SK-N-SH (cell line): ENCODE data around the gene PLAC8. TPM values are rescaled to one million over a fixed set of nuclear protein-coding genes. Genes with fewer than 3 reads are reported as not detected.

Experiments
- CTCF ChIA-PET: fragments of 300-600, 350-600 bp; formaldehyde crosslinking; extraction: SDS; loops from one replicate; lab custom pipeline; 2021; lab: Yijun Ruan, JAX
- POLR2A ChIA-PET: fragments of 350-600 bp; sonication (Branson Sonifier 250); formaldehyde crosslinking; extraction: SDS; loops from one replicate; lab custom pipeline; 2020; ENCODE audit warnings: antibody characterized with exemption, inconsistent platforms; lab: Yijun Ruan, JAX
- DNase-seq: peaks from one replicate; pipeline ENCODE4 v3.0.0; 2012
- H2AFZ ChIP-seq: fragments of 200-600 bp; sonication (generic); 2 replicates; pipeline ENCODE4 v1.8.1; 2016; ENCODE audit warnings: antibody characterized with exemption, mild to moderate bottlenecking, low read depth
- H3F3A ChIP-seq: fragments of 200-600 bp; sonication (generic); replicated peaks from 2 replicates; pipeline ENCODE3; 2016; ENCODE audit warnings: antibody characterized with exemption, mild to moderate bottlenecking; ENCODE audit not compliant: insufficient read depth
- H3K27ac ChIP-seq, 2 experiments: fragments of 200-500 bp in 1 of 2; fragments of 200-600 bp in 1 of 2; sonication (Bioruptor generic) in 1 of 2; sonication (generic), shearing (Covaris generic) in 1 of 2; 2 replicates each; pipeline versions ENCODE4 v1.5.1 to v1.6.1; 2014 to 2016; ENCODE audit warnings: low read depth in 2 of 2, inconsistent platforms in 1 of 2, low read length in 1 of 2, mild to moderate bottlenecking in 1 of 2, mixed read lengths in 1 of 2
- H3K27me3 ChIP-seq: fragments of 200-600 bp; sonication (generic), shearing (Covaris generic); 2 replicates; pipeline ENCODE4 v1.6.1; 2016; ENCODE audit warnings: mixed run types; ENCODE audit not compliant: insufficient read depth
- H3K36me3 ChIP-seq, 2 experiments: fragments of 200-500 bp in 1 of 2; fragments of 200-600 bp in 1 of 2; sonication (Bioruptor generic) in 1 of 2; sonication (generic) in 1 of 2; replicated peaks in 1 of 2; 2 replicates each; pipeline versions ENCODE3 to v1.5.1; 2014 to 2016; ENCODE audit warnings: low read length in 1 of 2, mild to moderate bottlenecking in 1 of 2; ENCODE audit not compliant: insufficient read depth in 2 of 2, control insufficient read depth in 1 of 2
- H3K4me1 ChIP-seq, 2 experiments: fragments of 200-500 bp in 1 of 2; fragments of 200-600 bp in 1 of 2; sonication (Bioruptor generic) in 1 of 2; sonication (generic), shearing (Covaris generic) in 1 of 2; 2 replicates each; pipeline versions ENCODE4 v1.5.1 to v1.6.1; 2014 to 2016; ENCODE audit warnings: low read depth in 1 of 2, low read length in 1 of 2, mixed run types in 1 of 2; ENCODE audit not compliant: insufficient read depth in 2 of 2, control insufficient read depth in 1 of 2
- H3K4me2 ChIP-seq: fragments of 200-600 bp; sonication (generic), shearing (Covaris generic); 2 replicates; pipeline ENCODE4 v1.6.1; 2017; ENCODE audit warnings: mixed run types
- H3K4me3 ChIP-seq, 2 experiments: fragments of 200-500 bp in 1 of 2; fragments of 200-600 bp in 1 of 2; sonication (Bioruptor generic) in 1 of 2; sonication (generic), shearing (Covaris generic) in 1 of 2; 2 replicates each; pipeline versions ENCODE4 v1.5.1 to v1.8.1; 2014 to 2016; ENCODE audit warnings: low read depth in 2 of 2, inconsistent platforms in 1 of 2, low read length in 1 of 2, mild to moderate bottlenecking in 1 of 2, mixed read lengths in 1 of 2, moderate library complexity in 1 of 2
- H3K79me2 ChIP-seq: fragments of 200-600 bp; sonication (generic); 2 replicates; pipeline ENCODE4 v1.8.1; 2017; ENCODE audit warnings: mild to moderate bottlenecking; ENCODE audit not compliant: insufficient read depth
- H3K9ac ChIP-seq: fragments of 200-600 bp; sonication (generic); 2 replicates; pipeline ENCODE4 v1.6.1; 2017; ENCODE audit warnings: mixed run types
- H3K9me2 ChIP-seq: fragments of 200-600 bp; sonication (generic); 2 replicates; pipeline ENCODE4 v1.6.1; 2017; ENCODE audit warnings: mixed run types
- H3K9me3 ChIP-seq: fragments of 200-600 bp; sonication (generic); 2 replicates; pipeline ENCODE4 v1.6.1; 2017; ENCODE audit warnings: mixed run types, mild to moderate bottlenecking, moderate library complexity
- H4K20me1 ChIP-seq: fragments of 200-600 bp; sonication (generic); 2 replicates; pipeline ENCODE4 v1.6.1; 2017; ENCODE audit warnings: mild to moderate bottlenecking, mixed run types; ENCODE audit not compliant: insufficient read depth
- ELF1 ChIP-seq: IDR thresholded peaks from 2 replicates; pipeline ENCODE4 v1.4.0; 2012
- EZH2phosphoT487 ChIP-seq: fragments of 200-600 bp; sonication (generic); IDR thresholded peaks from 2 replicates; pipeline ENCODE4 v1.6.1; 2017; ENCODE audit warnings: low read depth, mixed run types, mild to moderate bottlenecking, antibody characterized with exemption, moderate library complexity, borderline replicate concordance
- GABPA ChIP-seq: IDR thresholded peaks from 2 replicates; pipeline ENCODE4 v1.4.0; 2012; ENCODE audit warnings: low read depth, mild to moderate bottlenecking
- MAX ChIP-seq: IDR thresholded peaks from 2 replicates; pipeline ENCODE4 v1.4.0; 2012; ENCODE audit warnings: low read depth
- MEF2A ChIP-seq: IDR thresholded peaks from 2 replicates; pipeline ENCODE4 v1.4.0; 2012; ENCODE audit warnings: low read depth, borderline replicate concordance
- MXI1 ChIP-seq: IDR thresholded peaks from 2 replicates; pipeline ENCODE4 v1.6.1; 2012; ENCODE audit warnings: mild to moderate bottlenecking, low read depth, low read length, improper control_type of control experiment
- POLR2AphosphoS5 ChIP-seq: IDR thresholded peaks from 2 replicates; pipeline ENCODE4 v1.6.1; 2012; ENCODE audit warnings: low read depth, low read length
- RAD21 ChIP-seq: IDR thresholded peaks from 2 replicates; pipeline ENCODE4 v1.6.1; 2012; ENCODE audit warnings: mild to moderate bottlenecking, low read length
- RCOR1 ChIP-seq: fragments of 150-350 bp; IDR thresholded peaks from 2 replicates; pipeline ENCODE4 v1.6.1; 2017; ENCODE audit warnings: antibody characterized with exemption, low read length
- REST ChIP-seq: IDR thresholded peaks from 2 replicates; pipeline ENCODE4 v1.6.1; 2012; ENCODE audit warnings: mild to moderate bottlenecking, low read depth, low read length, moderate library complexity
- RFX5 ChIP-seq: IDR thresholded peaks from 2 replicates; pipeline ENCODE4 v1.6.1; 2012; ENCODE audit warnings: mild to moderate bottlenecking, improper control_type of control experiment, low read length
- SIN3A ChIP-seq: IDR thresholded peaks from 2 replicates; pipeline ENCODE4 v1.6.1; 2012; ENCODE audit warnings: low read depth, mild to moderate bottlenecking, low read length, moderate library complexity, borderline replicate concordance
- SMC3 ChIP-seq: IDR thresholded peaks from 2 replicates; pipeline ENCODE4 v1.6.1; 2012; ENCODE audit warnings: low read depth, low read length, improper control_type of control experiment
- TEAD4 ChIP-seq: IDR thresholded peaks from 2 replicates; pipeline ENCODE4 v1.4.0; 2012; ENCODE audit warnings: mild to moderate bottlenecking, borderline replicate concordance; ENCODE audit not compliant: insufficient read depth
- YY1 ChIP-seq: IDR thresholded peaks from 2 replicates; pipeline ENCODE4 v1.4.0; 2012; ENCODE audit warnings: low read depth, mild to moderate bottlenecking
- ZBTB33 ChIP-seq: IDR thresholded peaks from 2 replicates; pipeline ENCODE4 v1.4.0; 2012; ENCODE audit warnings: low read depth, borderline replicate concordance
- WGBS: methylation state at CpG from one replicate; pipeline ENCODE4 v1.1.6; 2017; ENCODE audit warnings: low lambda C conversion rate; 5-methylcytosine and 5-hydroxymethylcytosine counted together
- polyA plus RNA-seq, 3 experiments: library from polyadenylated mRNA; depleted of rRNA; stranded (reverse); fragments of >200 nt; gene quantifications; 2 replicates each; pipeline ENCODE4 v1.2.3, GENCODE V29; 2012
- TF ChIP-seq, protein P1 (sequence below): fragments of 200-600 bp; sonication (generic); IDR thresholded peaks from 2 replicates; pipeline ENCODE4 v1.6.1; 2017; ENCODE audit warnings: antibody characterized with exemption, mild to moderate bottlenecking, moderate library complexity

Gene PLAC8
- polyA plus RNA-seq, 1 of the 3 experiments (the other 2 are of a cell fraction): 11.3 TPM

DNA sequence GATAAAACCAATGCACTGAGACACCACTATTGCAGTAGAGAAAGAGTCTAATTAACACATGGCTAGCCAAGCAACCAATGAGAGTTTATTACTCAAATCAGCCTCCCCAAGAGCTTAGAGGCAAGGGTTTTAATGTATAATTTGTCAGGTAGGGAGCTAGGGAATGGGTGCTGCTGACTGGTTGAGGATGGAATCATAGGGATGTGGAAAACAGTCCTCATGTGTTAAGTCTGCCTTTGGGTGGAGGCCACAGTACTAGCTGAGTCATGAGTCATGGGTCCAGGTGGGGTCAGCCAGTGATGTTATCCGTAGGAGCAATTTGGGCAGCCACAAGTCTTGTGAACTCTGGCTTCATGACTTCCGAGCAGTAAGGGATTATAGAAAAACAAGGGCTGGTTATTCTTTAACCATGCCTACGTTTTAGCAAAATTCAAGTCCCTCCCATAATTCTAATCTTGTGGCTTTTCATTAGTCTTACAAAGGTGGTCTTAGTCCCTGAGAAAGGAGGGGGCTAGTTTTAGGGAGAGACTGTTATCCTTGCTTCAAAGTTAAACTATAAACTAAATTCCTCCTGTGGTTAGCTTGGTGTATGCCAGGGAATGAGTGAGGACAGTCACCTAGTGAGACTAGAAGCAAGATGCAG lies 25.1 kb upstream of the PLAC8 start:
- Histone ChIP-seq H3K4me2 (no peak overlapping the region), H3K36me3 (no peaks in the 10 kb centered on the region), H3K27me3 (no peaks in the 10 kb centered on the region), H2AFZ (no peak overlapping the region), H3F3A (no peaks in the 10 kb centered on the region), H4K20me1 (no peaks in the 10 kb centered on the region), H3K79me2 (no peaks in the 10 kb centered on the region), H3K9me3 (no peaks in the 10 kb centered on the region), H3K4me3 (no peak overlapping the region), H3K27ac (no peak overlapping the region), H3K9ac (no peak overlapping the region), H3K9me2 (no peaks in the 10 kb centered on the region), H3K4me1 (no peaks in the 10 kb centered on the region)
- CTCF ChIA-PET: interaction anchor here (0.6 to 1.0 kb wide), 2 partner anchors 15 to 1789 kb away, joined by 3 read pairs; no protein-coding TSS in a partner anchor
- DNase-seq: no peak
- 40% methylated on average over 3 of the region's 3 CpGs for WGBS
- POLR2A ChIA-PET: no interaction called here
- no peak for TF ChIP-seq MXI1
- TF ChIP-seq ZBTB33: no peak
- TF ChIP-seq MAX: no peak
- no peak for TF ChIP-seq RCOR1
- no peak for TF ChIP-seq RAD21
- TF ChIP-seq TEAD4: no peak
- no peak for TF ChIP-seq RFX5
- no peak for TF ChIP-seq REST

- WGBS: 31% methylated on average over 4 of the region's 4 CpGs
- H3K79me2 ChIP-seq: no peaks in the 10 kb centered on the region
- no peak overlapping the region for H3K9ac ChIP-seq
- H3K36me3 ChIP-seq: no peaks in the 10 kb centered on the region
- no peaks in the 10 kb centered on the region for H3K9me3 ChIP-seq
- DNase-seq: no peak
- ChIA-PET CTCF (interaction anchor here (0.6 to 1.0 kb wide), 2 partner anchors 16 to 1788 kb away, joined by 3 read pairs; no protein-coding TSS in a partner anchor), POLR2A (no interaction called here)
- H3K4me2 ChIP-seq: no peak overlapping the region
- no peak overlapping the region for H2AFZ ChIP-seq
- H4K20me1 ChIP-seq: no peaks in the 10 kb centered on the region
- no peaks in the 10 kb centered on the region for H3K27me3 ChIP-seq
- H3K4me3 ChIP-seq: no peak overlapping the region
- no peaks in the 10 kb centered on the region for H3K9me2 ChIP-seq
- no peaks in the 10 kb centered on the region for H3K4me1 ChIP-seq
- H3F3A ChIP-seq: no peaks in the 10 kb centered on the region
- H3K27ac ChIP-seq: no peak overlapping the region
- TF ChIP-seq YY1 (no peak), EZH2phosphoT487 (no peak), MEF2A (no peak), GABPA (no peak), MAX (no peak), SMC3 (no peak), POLR2AphosphoS5 (no peak), TEAD4 (no peak), SIN3A (no peak), ELF1 (no peak)
- TF ChIP-seq, protein P1, sequence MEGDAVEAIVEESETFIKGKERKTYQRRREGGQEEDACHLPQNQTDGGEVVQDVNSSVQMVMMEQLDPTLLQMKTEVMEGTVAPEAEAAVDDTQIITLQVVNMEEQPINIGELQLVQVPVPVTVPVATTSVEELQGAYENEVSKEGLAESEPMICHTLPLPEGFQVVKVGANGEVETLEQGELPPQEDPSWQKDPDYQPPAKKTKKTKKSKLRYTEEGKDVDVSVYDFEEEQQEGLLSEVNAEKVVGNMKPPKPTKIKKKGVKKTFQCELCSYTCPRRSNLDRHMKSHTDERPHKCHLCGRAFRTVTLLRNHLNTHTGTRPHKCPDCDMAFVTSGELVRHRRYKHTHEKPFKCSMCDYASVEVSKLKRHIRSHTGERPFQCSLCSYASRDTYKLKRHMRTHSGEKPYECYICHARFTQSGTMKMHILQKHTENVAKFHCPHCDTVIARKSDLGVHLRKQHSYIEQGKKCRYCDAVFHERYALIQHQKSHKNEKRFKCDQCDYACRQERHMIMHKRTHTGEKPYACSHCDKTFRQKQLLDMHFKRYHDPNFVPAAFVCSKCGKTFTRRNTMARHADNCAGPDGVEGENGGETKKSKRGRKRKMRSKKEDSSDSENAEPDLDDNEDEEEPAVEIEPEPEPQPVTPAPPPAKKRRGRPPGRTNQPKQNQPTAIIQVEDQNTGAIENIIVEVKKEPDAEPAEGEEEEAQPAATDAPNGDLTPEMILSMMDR: no peak
Observed at GRCh38 chr4:83138946-83139345, 24.4 kb upstream of the PLAC8 start.
